A549 (cell line): ENCODE data around the gene OPRL1. TPM values are rescaled to one million over a fixed set of nuclear protein-coding genes. Genes with fewer than 3 reads are reported as not detected.

Experiments used
- ATAC-seq, 2 experiments: fragments of 200-7000 bp in 1 of 2; fragments of >200 bp in 1 of 2; cut with Nextera tagmentation in 1 of 2; cut with Tn5 transposase in 1 of 2; 3 replicates each; pipeline versions ENCODE4 v1.8.0 to v1.9.1; 2018 to 2020; ENCODE audit warnings: mild to moderate bottlenecking in 1 of 2, moderate library complexity in 1 of 2
- CTCF ChIA-PET: fragments of 300-600 bp; sonication (Branson Sonifier 250); formaldehyde crosslinking; extraction: SDS; loops from one replicate; lab custom pipeline; 2021; ENCODE audit warnings: antibody characterized with exemption, inconsistent platforms; lab: Yijun Ruan, JAX
- POLR2A ChIA-PET: fragments of 350-600 bp; formaldehyde crosslinking; extraction: SDS; loops from one replicate; lab custom pipeline; 2021; ENCODE audit warnings: antibody characterized with exemption, inconsistent platforms; lab: Yijun Ruan, JAX
- DNase-seq, 2 experiments: peaks; one replicate each; pipeline versions ENCODE4 v3.0.0 to v3.0.0-alpha.2; 2011 to 2016; ENCODE audit warnings: low read depth in 1 of 2, low spot score in 1 of 2
- FAIRE-seq: peaks from 2 replicates; lab custom pipeline; 2011; peaks lifted over from hg19 to GRCh38; lab: Jason Lieb, UNC
- H3K27ac ChIP-seq, 2 experiments: fragments of >200 bp; sonication (Bioruptor Twin); formaldehyde crosslinking; 3 replicates each; pipeline ENCODE4 v1.5.1; 2016 to 2017
- H3K4me1 ChIP-seq: fragments of >200 bp; sonication (Bioruptor Twin); formaldehyde crosslinking; 3 replicates; pipeline ENCODE4 v1.6.1; 2016
- H3K4me2 ChIP-seq: fragments of >200 bp; sonication (Bioruptor Twin); formaldehyde crosslinking; 3 replicates; pipeline ENCODE4 v1.6.1; 2016
- H3K4me3 ChIP-seq: fragments of >200 bp; sonication (Bioruptor Twin); formaldehyde crosslinking; 3 replicates; pipeline ENCODE4 v1.5.1; 2016
- H3K9me3 ChIP-seq: fragments of >200 bp; sonication (Bioruptor Twin); formaldehyde crosslinking; 3 replicates; pipeline ENCODE4 v1.6.1; 2016
- ATOH8 ChIP-seq: fragments of 250-450 bp; sonication (Bioruptor Pico); IDR thresholded peaks from 2 replicates; pipeline ENCODE4 v1.5.0; 2020; ENCODE audit warnings: low read depth, mild to moderate bottlenecking, moderate library complexity
- BCL3 ChIP-seq: fragments of >200 bp; sonication (Bioruptor Twin); formaldehyde crosslinking; IDR thresholded peaks from 3 replicates; pipeline ENCODE4 v1.6.1; 2016
- CHD2 ChIP-seq: fragments of 150-350 bp; IDR thresholded peaks from 2 replicates; pipeline ENCODE4 v1.6.1; 2014; ENCODE audit warnings: low read length; ENCODE audit not compliant: partially characterized antibody
- CTCF ChIP-seq: fragments of >200 bp; sonication (Bioruptor Twin); formaldehyde crosslinking; IDR thresholded peaks from 3 replicates; pipeline ENCODE4 v1.5.1; 2016
- EHMT2 ChIP-seq: fragments of 200-600 bp; sonication (generic); IDR thresholded peaks from 2 replicates; pipeline ENCODE4 v1.6.1; 2016; ENCODE audit warnings: antibody characterized with exemption, low read depth, mild to moderate bottlenecking, moderate library complexity
- FOSL2 ChIP-seq, 2 experiments: fragments of 450-650 bp in 1 of 2; fragments of >200 bp in 1 of 2; sonication (Bioruptor Twin) in 1 of 2; formaldehyde crosslinking; IDR thresholded peaks; 2 replicates each; pipeline versions ENCODE4 v1.5.0 to v1.6.1; 2016 to 2020; ENCODE audit warnings: mild to moderate bottlenecking in 1 of 2, moderate library complexity in 1 of 2
- HES2 ChIP-seq: fragments of >200 bp; sonication (Bioruptor Twin); formaldehyde crosslinking; IDR thresholded peaks from 2 replicates; pipeline ENCODE4 v1.6.1; 2016
- HEYL ChIP-seq: fragments of 250-450 bp; sonication (Bioruptor Pico); IDR thresholded peaks from 2 replicates; pipeline ENCODE4 v1.8.0; 2021; ENCODE audit warnings: mild to moderate bottlenecking, moderate library complexity
- MAX ChIP-seq: IDR thresholded peaks from 2 replicates; pipeline ENCODE4 v1.6.1; 2012
- MYC ChIP-seq: IDR thresholded peaks from 2 replicates; pipeline ENCODE4 v1.6.1; 2012; ENCODE audit warnings: mild to moderate bottlenecking, inconsistent platforms, low read length, improper control_type of control experiment, borderline replicate concordance
- NPAS2 ChIP-seq: fragments of 250-450 bp; sonication (Bioruptor Pico); IDR thresholded peaks from 2 replicates; pipeline ENCODE4 v1.8.0; 2022; ENCODE audit warnings: mild to moderate bottlenecking, moderate library complexity, borderline replicate concordance
- PBX3 ChIP-seq: IDR thresholded peaks from 2 replicates; pipeline ENCODE4 v1.6.1; 2012
- PHF8 ChIP-seq: fragments of 200-600 bp; sonication (generic); IDR thresholded peaks from 2 replicates; pipeline ENCODE4 v1.6.1; 2016; ENCODE audit warnings: low read depth, mild to moderate bottlenecking, antibody characterized with exemption, moderate library complexity, borderline replicate concordance
- POLR2A ChIP-seq: IDR thresholded peaks from 2 replicates; pipeline ENCODE4 v1.6.1; 2012; ENCODE audit warnings: mild to moderate bottlenecking, low read length
- RAD21 ChIP-seq, 2 experiments: fragments of >200 bp in 1 of 2; sonication (Bioruptor Twin) in 1 of 2; formaldehyde crosslinking in 1 of 2; IDR thresholded peaks in 1 of 2; conservative IDR thresholded peaks in 1 of 2; 2 replicates in 1 of 2; 3 replicates in 1 of 2; pipeline ENCODE4 v1.6.1; 2012 to 2018; ENCODE audit warnings: inconsistent platforms in 1 of 2
- SMC3 ChIP-seq: fragments of >200 bp; sonication (Bioruptor Twin); formaldehyde crosslinking; IDR thresholded peaks from 3 replicates; pipeline ENCODE4 v1.6.1; 2018; ENCODE audit warnings: inconsistent platforms
- TFCP2L1 ChIP-seq: fragments of 250-450 bp; sonication (Bioruptor Pico); IDR thresholded peaks from 2 replicates; pipeline ENCODE4 v1.5.0; 2021; ENCODE audit warnings: mild to moderate bottlenecking
- TP53 ChIP-seq: fragments of 250-450 bp; sonication (Bioruptor Pico); IDR thresholded peaks from 2 replicates; pipeline ENCODE4 v1.5.0; 2021; ENCODE audit warnings: mild to moderate bottlenecking, moderate library complexity
- USF2 ChIP-seq: fragments of 450-650 bp; IDR thresholded peaks from 2 replicates; pipeline ENCODE4 v1.6.1; 2014; ENCODE audit warnings: antibody characterized with exemption
- ZFP36 ChIP-seq: fragments of 450-650 bp; IDR thresholded peaks from 2 replicates; pipeline ENCODE4 v1.6.1; 2014; ENCODE audit warnings: borderline replicate concordance; ENCODE audit not compliant: partially characterized antibody
- ZNF302 ChIP-seq: fragments of 250-450 bp; sonication (Bioruptor Pico); IDR thresholded peaks from 2 replicates; pipeline ENCODE4 v1.9.0; 2021; ENCODE audit warnings: inconsistent platforms, mild to moderate bottlenecking, moderate library complexity
- WGBS: methylation state at CpG from one replicate; pipeline ENCODE4 v1.1.6; 2017; ENCODE audit errors: missing lambda C conversion rate; 5-methylcytosine and 5-hydroxymethylcytosine counted together
- polyA plus RNA-seq, 4 experiments: library from polyadenylated mRNA; depleted of rRNA in 3 of 4; stranded (reverse); fragments of >200 nt; fragmentation: RNase III in 1 of 4; extraction: RNeasy Plus Mini Kit Qiagen cat#74134 plus additional on column Dnase treatment in 1 of 4; gene quantifications; 2 replicates in 3 of 4; 3 replicates in 1 of 4; pipeline ENCODE4 v1.2.3, GENCODE V29; 2011 to 2017

OPRL1 gene
- polyA plus RNA-seq, 2 of the 4 experiments (the other 2 are of a cell fraction), result 0.54 to 1.2 TPM

GRCh38 chr20:64100946-64101688, 21.2 kb downstream of the OPRL1 start:
- FAIRE-seq, result no peak
- WGBS, result 58% methylated on average over 7 of the region's 9 CpGs
- CTCF ChIA-PET, result interaction anchor here (0.7 to 6.1 kb wide), 16 partner anchors 11 to 579 kb away, joined by 3 to 58 read pairs (median 4); partner anchors contain the start of gene LKAAEAR1

GRCh38 chr20:64101731-64102621, 22.1 kb downstream of the OPRL1 start:
- POLR2A ChIA-PET, result no interaction called here
- no peak for FAIRE-seq
- H3K27ac ChIP-seq, result peak overlapping the region; percentile 81 to 91
- H3K9me3 ChIP-seq, result no peaks in the 10 kb centered on the region
- no peak for TF ChIP-seq FOSL2 (IDR thresholded peaks at IDR 0.05)
- no peak for TF ChIP-seq FOSL2 (CRISPR knock-in tag; IDR thresholded peaks at IDR 0.05)
- peak; percentile 27 to 63 for TF ChIP-seq RAD21 (conservative IDR thresholded peaks at IDR 0.05 in 1 of 2, IDR thresholded peaks at IDR 0.05 in 1 of 2)
- TF ChIP-seq ATOH8 (CRISPR knock-in tag), result no peak
- no peak for TF ChIP-seq PBX3
- TF ChIP-seq SMC3, result peak; percentile 44
- TF ChIP-seq USF2, result no peak
- TF ChIP-seq CHD2, result no peak
- TF ChIP-seq MAX, result 0 out of 2 replicates have a peak, but pooled peaks have one; percentile 36
- no peak for TF ChIP-seq EHMT2
- peak; percentile 96 for TF ChIP-seq CTCF
- peak; percentile 29; the same call in 1 of the 2 replicates for TF ChIP-seq PHF8
- TF ChIP-seq NPAS2 (CRISPR knock-in tag), result no peak
- no peak for TF ChIP-seq HEYL (CRISPR knock-in tag)
- no peak for TF ChIP-seq ZNF302
- no peak for TF ChIP-seq TP53
- no peak for TF ChIP-seq POLR2A
- TF ChIP-seq HES2, result no peak
- TF ChIP-seq, all 56 proteins: peak for 5
- peak overlapping the region; percentile 71 for H3K4me3 ChIP-seq
- ATAC-seq (peak; percentile 70 to 92), DNase-seq (peak; percentile 41 to 79)
- CTCF ChIA-PET, result interaction anchor here (0.7 to 6.1 kb wide), 22 partner anchors 9 to 580 kb away, joined by 3 to 58 read pairs (median 4); partner anchors contain the start of genes LKAAEAR1, OPRL1 and RGS19
- H3K4me2 ChIP-seq, result peak overlapping the region; percentile 100
- 0 out of 3 replicates have a peak, but pooled peaks cover 6% of the 10 kb centered on the region for H3K4me1 ChIP-seq
- whole genome bisulfite sequencing, result 11% methylated on average over 14 of the region's 64 CpGs

More at GRCh38 chr20:64100946-64101688, 21.2 kb downstream of the OPRL1 start:
- peak overlapping the region; percentile 100 for H3K4me2 ChIP-seq
- H3K9me3 ChIP-seq, result no peaks in the 10 kb centered on the region
- TF ChIP-seq TFCP2L1 (no peak), MYC (no peak), BCL3 (no peak), ZFP36 (no peak), USF2 (no peak)
- TF ChIP-seq, all 56 proteins: peak for 0
- POLR2A ChIA-PET, result no interaction called here
- ATAC-seq (no peak), DNase-seq (no peak)
- Histone ChIP-seq H3K4me3 (no peak overlapping the region; the same call in 2 of the 3 replicates), H3K4me1 (0 out of 3 replicates have a peak, but pooled peaks cover 6% of the 10 kb centered on the region), H3K27ac (no peak overlapping the region)
